ENCODE measurements around the gene POLG.

DNA sequence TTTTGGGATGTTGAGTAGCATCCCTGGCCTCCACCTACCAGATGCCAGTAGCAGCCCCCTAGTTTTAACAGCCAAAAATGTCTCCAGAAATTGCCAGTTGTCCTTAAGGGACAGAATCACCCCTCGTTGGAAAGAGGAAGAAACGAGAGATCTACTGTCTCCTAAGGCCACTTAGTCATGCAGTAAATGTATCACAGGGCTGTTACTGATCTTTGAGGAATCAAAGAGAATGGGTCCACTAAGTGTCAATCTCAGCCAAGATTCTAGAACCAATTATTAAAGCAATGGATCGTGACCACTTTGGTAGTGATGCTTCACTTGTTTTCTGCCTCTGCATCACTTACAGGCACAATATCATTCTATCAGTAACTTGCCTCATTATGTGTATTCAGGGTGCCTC is 26.4 kb downstream of the POLG start:
- TF ChIP-seq, protein P1, sequence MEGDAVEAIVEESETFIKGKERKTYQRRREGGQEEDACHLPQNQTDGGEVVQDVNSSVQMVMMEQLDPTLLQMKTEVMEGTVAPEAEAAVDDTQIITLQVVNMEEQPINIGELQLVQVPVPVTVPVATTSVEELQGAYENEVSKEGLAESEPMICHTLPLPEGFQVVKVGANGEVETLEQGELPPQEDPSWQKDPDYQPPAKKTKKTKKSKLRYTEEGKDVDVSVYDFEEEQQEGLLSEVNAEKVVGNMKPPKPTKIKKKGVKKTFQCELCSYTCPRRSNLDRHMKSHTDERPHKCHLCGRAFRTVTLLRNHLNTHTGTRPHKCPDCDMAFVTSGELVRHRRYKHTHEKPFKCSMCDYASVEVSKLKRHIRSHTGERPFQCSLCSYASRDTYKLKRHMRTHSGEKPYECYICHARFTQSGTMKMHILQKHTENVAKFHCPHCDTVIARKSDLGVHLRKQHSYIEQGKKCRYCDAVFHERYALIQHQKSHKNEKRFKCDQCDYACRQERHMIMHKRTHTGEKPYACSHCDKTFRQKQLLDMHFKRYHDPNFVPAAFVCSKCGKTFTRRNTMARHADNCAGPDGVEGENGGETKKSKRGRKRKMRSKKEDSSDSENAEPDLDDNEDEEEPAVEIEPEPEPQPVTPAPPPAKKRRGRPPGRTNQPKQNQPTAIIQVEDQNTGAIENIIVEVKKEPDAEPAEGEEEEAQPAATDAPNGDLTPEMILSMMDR (IDR thresholded peaks at IDR 0.05): no peak
- TF ChIP-seq POLR2A (IDR thresholded peaks at IDR 0.05): no peak

Data from Peyer's patch (tissue), 4 donors.